GM23338 (cell line): ENCODE measurements around the gene KDM5C. TPM values are rescaled to one million over a fixed set of nuclear protein-coding genes. Genes with fewer than 3 reads are reported as not detected.

ENCODE experiments used
- ATAC-seq: fragments of 200-7000 bp; cut with Tn5 transposase; 3 replicates; pipeline ENCODE4 v1.9.1; 2020
- DNase-seq: peaks from one replicate; pipeline ENCODE4 v3.0.0-alpha.2; 2015; ENCODE audit warnings: low spot score
- H2AFZ ChIP-seq: fragments of 200-600 bp; sonication (generic); 2 replicates; pipeline ENCODE4 v1.8.0; 2016; ENCODE audit warnings: antibody characterized with exemption, mild to moderate bottlenecking, moderate library complexity
- H3F3A ChIP-seq: fragments of 200-600 bp; sonication (generic); replicated peaks from 2 replicates; pipeline ENCODE4 v1.8.0; 2017; ENCODE audit warnings: antibody characterized with exemption, mixed run types, low read depth
- H3K27ac ChIP-seq: fragments of 200-600 bp; sonication (generic); 2 replicates; pipeline ENCODE4 v1.6.1; 2016; ENCODE audit warnings: low read depth
- H3K27me3 ChIP-seq: fragments of 200-600 bp; sonication (generic); 2 replicates; pipeline ENCODE4 v1.8.0; 2016; ENCODE audit warnings: mild to moderate bottlenecking, mixed run types, moderate library complexity; ENCODE audit not compliant: insufficient read depth
- H3K36me3 ChIP-seq: fragments of 200-600 bp; sonication (generic); 2 replicates; pipeline ENCODE4 v1.8.0; 2016; ENCODE audit warnings: mild to moderate bottlenecking; ENCODE audit not compliant: insufficient read depth
- H3K4me1 ChIP-seq: fragments of 200-600 bp; sonication (generic); 2 replicates; pipeline ENCODE4 v1.8.0; 2016; ENCODE audit warnings: mild to moderate bottlenecking, moderate library complexity; ENCODE audit not compliant: insufficient read depth
- H3K4me2 ChIP-seq: fragments of 200-600 bp; sonication (generic); 2 replicates; pipeline ENCODE4 v1.7.1; 2017; ENCODE audit warnings: mixed run types
- H3K4me3 ChIP-seq: fragments of 200-600 bp; sonication (generic); 2 replicates; pipeline ENCODE4 v1.6.1; 2016; ENCODE audit warnings: mixed run types
- H3K79me2 ChIP-seq: fragments of 200-600 bp; sonication (generic); replicated peaks from 2 replicates; pipeline ENCODE4 v1.8.0; 2017; ENCODE audit warnings: mild to moderate bottlenecking; ENCODE audit not compliant: insufficient read depth
- H3K9me2 ChIP-seq: fragments of 200-600 bp; sonication (generic); 2 replicates; pipeline ENCODE4 v1.8.0; 2017; ENCODE audit not compliant: insufficient read depth
- H4K20me1 ChIP-seq: fragments of 200-600 bp; sonication (generic); replicated peaks from 2 replicates; pipeline ENCODE4 v1.8.0; 2017; ENCODE audit warnings: mild to moderate bottlenecking; ENCODE audit not compliant: insufficient read depth
- H3K27ac Mint-ChIP-seq: 2 replicates; pipeline ENCODE4 v1.8.0; 2020; ENCODE audit warnings: inconsistent platforms, mild to moderate bottlenecking, moderate library complexity, mixed read lengths
- H3K27me3 Mint-ChIP-seq: 3 replicates; pipeline ENCODE4 v1.8.0; 2022; ENCODE audit warnings: low read depth, mild to moderate bottlenecking, moderate library complexity, mixed read lengths, inconsistent platforms; ENCODE audit not compliant: insufficient read depth, poor library complexity
- H3K36me3 Mint-ChIP-seq: 3 replicates; pipeline ENCODE4 v1.8.0; 2021; ENCODE audit warnings: low read depth, mild to moderate bottlenecking, inconsistent platforms, moderate library complexity, mixed read lengths
- H3K4me1 Mint-ChIP-seq: 3 replicates; pipeline ENCODE4 v1.8.0; 2020; ENCODE audit warnings: mild to moderate bottlenecking, inconsistent platforms, mixed read lengths
- H3K4me3 Mint-ChIP-seq: 3 replicates; pipeline ENCODE4 v1.8.0; 2021; ENCODE audit warnings: moderate library complexity, mild to moderate bottlenecking, inconsistent platforms, mixed read lengths
- H3K9me3 Mint-ChIP-seq: 3 replicates; pipeline ENCODE4 v1.8.0; 2020; ENCODE audit warnings: moderate library complexity, mild to moderate bottlenecking, inconsistent platforms, mixed read lengths
- CREB1 ChIP-seq: fragments of 250-450 bp; sonication (Bioruptor Pico); IDR thresholded peaks from 2 replicates; pipeline ENCODE4 v1.5.0; 2020; ENCODE audit warnings: low read depth, mild to moderate bottlenecking, moderate library complexity
- EZH2 ChIP-seq: fragments of 200-600 bp; sonication (generic); IDR thresholded peaks from one replicate; pipeline ENCODE4 v1.8.0; 2017; ENCODE audit warnings: antibody characterized with exemption, mild to moderate bottlenecking, low read depth; ENCODE audit not compliant: unreplicated experiment
- EZH2phosphoT487 ChIP-seq: fragments of 200-600 bp; sonication (generic); IDR thresholded peaks from one replicate; pipeline ENCODE4 v1.8.1; 2018; ENCODE audit warnings: antibody characterized with exemption; ENCODE audit not compliant: unreplicated experiment
- JUNB ChIP-seq: IDR thresholded peaks from one replicate; pipeline ENCODE4 v1.6.1; 2016; ENCODE audit warnings: antibody characterized with exemption; ENCODE audit not compliant: unreplicated experiment
- NANOG ChIP-seq: IDR thresholded peaks from 2 replicates; pipeline ENCODE4 v1.6.1; 2016; ENCODE audit warnings: antibody characterized with exemption, borderline replicate concordance
- POLR2AphosphoS5 ChIP-seq: IDR thresholded peaks from 2 replicates; pipeline ENCODE4 v1.6.1; 2016; ENCODE audit warnings: antibody characterized with exemption, low read depth
- STAT1 ChIP-seq: IDR thresholded peaks from one replicate; pipeline ENCODE4 v1.6.1; 2016; ENCODE audit warnings: antibody characterized with exemption; ENCODE audit not compliant: unreplicated experiment
- ZNF114 ChIP-seq: fragments of 250-450 bp; sonication (Bioruptor Pico); IDR thresholded peaks from 2 replicates; pipeline ENCODE4 v1.5.0; 2020; ENCODE audit warnings: mild to moderate bottlenecking, moderate library complexity
- ZNF331 ChIP-seq: fragments of 250-450 bp; sonication (Bioruptor Pico); IDR thresholded peaks from 2 replicates; pipeline ENCODE4 v1.5.0; 2020; ENCODE audit warnings: low read depth, mild to moderate bottlenecking, moderate library complexity
- polyA plus RNA-seq: library from polyadenylated mRNA; unstranded; fragments of >200 nt; fragmentation: Nextera tagmentation; extraction: Ambion mirVana; gene quantifications from 2 replicates; pipeline ENCODE4 v1.2.1, GENCODE V29; 2016
- total RNA-seq: library from RNA; depleted of rRNA; stranded (reverse); fragments of >200 nt; shearing (Covaris generic); gene quantifications from 2 replicates; pipeline ENCODE4 v1.2.3, GENCODE V29; 2014
- TF ChIP-seq, protein P1 (sequence below): IDR thresholded peaks from 2 replicates; pipeline ENCODE4 v1.6.1; 2016; ENCODE audit warnings: antibody characterized with exemption
- TF ChIP-seq, protein P2 (sequence below), 2 experiments: fragments of 200-600 bp in 1 of 2; sonication (generic) in 1 of 2; conservative IDR thresholded peaks; 2 replicates each; pipeline versions ENCODE4 v1.5.1 to v1.6.1; 2016 to 2017; ENCODE audit warnings: antibody characterized with exemption in 2 of 2, low read depth in 2 of 2, mild to moderate bottlenecking in 2 of 2, moderate library complexity in 1 of 2
- TF ChIP-seq, protein P3 (sequence below): IDR thresholded peaks from one replicate; pipeline ENCODE4 v1.6.1; 2018; ENCODE audit warnings: antibody characterized with exemption; ENCODE audit not compliant: unreplicated experiment
- TF ChIP-seq, protein P4 (sequence below): fragments of 250-450 bp; sonication (Bioruptor Pico); IDR thresholded peaks from 2 replicates; pipeline ENCODE4 v1.5.0; 2020; ENCODE audit warnings: mild to moderate bottlenecking, moderate library complexity

KDM5C gene
- total and polyA plus RNA-seq, 2 experiments from 2014 or later, result 20.3 to 173 TPM

DNA sequence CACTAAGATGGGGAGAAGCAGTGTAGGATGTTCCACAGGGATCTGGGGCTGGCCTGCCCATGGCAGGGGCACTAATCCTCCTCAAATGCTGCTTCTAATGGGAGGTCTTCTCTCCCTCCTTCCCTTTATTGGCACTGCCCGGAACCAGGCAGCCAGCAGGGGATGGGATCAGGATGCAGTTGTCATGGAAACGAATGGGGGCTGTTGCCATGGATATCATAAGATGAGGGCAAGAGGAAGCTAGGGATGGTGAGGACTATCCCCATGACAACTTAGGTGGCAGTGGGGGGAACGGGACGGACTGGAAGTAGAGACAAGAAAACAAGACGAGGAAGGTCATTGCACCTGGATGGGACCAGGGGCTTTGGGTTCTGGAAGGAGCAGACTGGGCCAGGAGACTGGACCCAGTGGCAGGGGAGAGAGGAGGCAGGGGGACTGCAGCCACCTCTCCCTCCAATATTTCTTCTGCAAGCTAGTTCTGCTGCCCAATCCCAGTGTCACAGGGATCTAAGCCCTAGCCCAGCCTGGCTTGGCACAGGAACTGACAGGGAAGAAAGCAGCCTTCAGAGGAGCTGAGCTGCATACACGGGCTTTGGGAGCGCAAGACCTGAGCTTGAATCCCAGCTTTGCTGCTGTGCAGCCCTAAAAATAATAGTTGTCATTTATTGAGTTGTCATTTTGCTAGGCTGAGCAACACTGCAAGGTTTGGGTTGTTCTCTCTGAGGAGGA is 37.3 kb upstream of the KDM5C start:
- H3K4me3 ChIP-seq, result no peak overlapping the region
- Mint-ChIP-seq H3K4me3 (no peak overlapping the region), H3K27me3 (peaks cover 6% of the 10 kb centered on the region), H3K4me1 (peaks cover 24% of the 10 kb centered on the region), H3K36me3 (peaks cover 2% of the 10 kb centered on the region; the same call in 1 of the 3 replicates), H3K9me3 (peaks cover 2% of the 10 kb centered on the region; the same call in 1 of the 3 replicates), H3K27ac (no peak overlapping the region)
- H3K4me1 ChIP-seq, result no peaks in the 10 kb centered on the region
- H3K4me2 ChIP-seq, result no peak overlapping the region
- H3K27me3 ChIP-seq, result no peaks in the 10 kb centered on the region
- no peaks in the 10 kb centered on the region; the same call in 1 of the 2 replicates for H3K79me2 ChIP-seq
- no peak overlapping the region for H2AFZ ChIP-seq
- H4K20me1 ChIP-seq, result no peaks in the 10 kb centered on the region
- no peaks in the 10 kb centered on the region for H3K9me2 ChIP-seq
- H3K36me3 ChIP-seq, result no peaks in the 10 kb centered on the region
- no peaks in the 10 kb centered on the region for H3F3A ChIP-seq
- DNase-seq, result no peak
- no peak overlapping the region for H3K27ac ChIP-seq
- TF ChIP-seq NANOG, result no peak
- TF ChIP-seq ZNF331 (CRISPR knock-in tag), result no peak
- TF ChIP-seq STAT1, result no peak
- no peak for TF ChIP-seq JUNB
- TF ChIP-seq POLR2AphosphoS5, result no peak
- no peak for TF ChIP-seq CREB1
- TF ChIP-seq, protein P1, sequence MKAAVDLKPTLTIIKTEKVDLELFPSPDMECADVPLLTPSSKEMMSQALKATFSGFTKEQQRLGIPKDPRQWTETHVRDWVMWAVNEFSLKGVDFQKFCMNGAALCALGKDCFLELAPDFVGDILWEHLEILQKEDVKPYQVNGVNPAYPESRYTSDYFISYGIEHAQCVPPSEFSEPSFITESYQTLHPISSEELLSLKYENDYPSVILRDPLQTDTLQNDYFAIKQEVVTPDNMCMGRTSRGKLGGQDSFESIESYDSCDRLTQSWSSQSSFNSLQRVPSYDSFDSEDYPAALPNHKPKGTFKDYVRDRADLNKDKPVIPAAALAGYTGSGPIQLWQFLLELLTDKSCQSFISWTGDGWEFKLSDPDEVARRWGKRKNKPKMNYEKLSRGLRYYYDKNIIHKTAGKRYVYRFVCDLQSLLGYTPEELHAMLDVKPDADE, result no peak
- no peak for TF ChIP-seq EZH2
- no peak for TF ChIP-seq ZNF114
- TF ChIP-seq, protein P2, sequence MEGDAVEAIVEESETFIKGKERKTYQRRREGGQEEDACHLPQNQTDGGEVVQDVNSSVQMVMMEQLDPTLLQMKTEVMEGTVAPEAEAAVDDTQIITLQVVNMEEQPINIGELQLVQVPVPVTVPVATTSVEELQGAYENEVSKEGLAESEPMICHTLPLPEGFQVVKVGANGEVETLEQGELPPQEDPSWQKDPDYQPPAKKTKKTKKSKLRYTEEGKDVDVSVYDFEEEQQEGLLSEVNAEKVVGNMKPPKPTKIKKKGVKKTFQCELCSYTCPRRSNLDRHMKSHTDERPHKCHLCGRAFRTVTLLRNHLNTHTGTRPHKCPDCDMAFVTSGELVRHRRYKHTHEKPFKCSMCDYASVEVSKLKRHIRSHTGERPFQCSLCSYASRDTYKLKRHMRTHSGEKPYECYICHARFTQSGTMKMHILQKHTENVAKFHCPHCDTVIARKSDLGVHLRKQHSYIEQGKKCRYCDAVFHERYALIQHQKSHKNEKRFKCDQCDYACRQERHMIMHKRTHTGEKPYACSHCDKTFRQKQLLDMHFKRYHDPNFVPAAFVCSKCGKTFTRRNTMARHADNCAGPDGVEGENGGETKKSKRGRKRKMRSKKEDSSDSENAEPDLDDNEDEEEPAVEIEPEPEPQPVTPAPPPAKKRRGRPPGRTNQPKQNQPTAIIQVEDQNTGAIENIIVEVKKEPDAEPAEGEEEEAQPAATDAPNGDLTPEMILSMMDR (conservative IDR thresholded peaks at IDR 0.05; ENCODE audit: low read depth in 2 of 2), result no peak
- TF ChIP-seq, protein P3, sequence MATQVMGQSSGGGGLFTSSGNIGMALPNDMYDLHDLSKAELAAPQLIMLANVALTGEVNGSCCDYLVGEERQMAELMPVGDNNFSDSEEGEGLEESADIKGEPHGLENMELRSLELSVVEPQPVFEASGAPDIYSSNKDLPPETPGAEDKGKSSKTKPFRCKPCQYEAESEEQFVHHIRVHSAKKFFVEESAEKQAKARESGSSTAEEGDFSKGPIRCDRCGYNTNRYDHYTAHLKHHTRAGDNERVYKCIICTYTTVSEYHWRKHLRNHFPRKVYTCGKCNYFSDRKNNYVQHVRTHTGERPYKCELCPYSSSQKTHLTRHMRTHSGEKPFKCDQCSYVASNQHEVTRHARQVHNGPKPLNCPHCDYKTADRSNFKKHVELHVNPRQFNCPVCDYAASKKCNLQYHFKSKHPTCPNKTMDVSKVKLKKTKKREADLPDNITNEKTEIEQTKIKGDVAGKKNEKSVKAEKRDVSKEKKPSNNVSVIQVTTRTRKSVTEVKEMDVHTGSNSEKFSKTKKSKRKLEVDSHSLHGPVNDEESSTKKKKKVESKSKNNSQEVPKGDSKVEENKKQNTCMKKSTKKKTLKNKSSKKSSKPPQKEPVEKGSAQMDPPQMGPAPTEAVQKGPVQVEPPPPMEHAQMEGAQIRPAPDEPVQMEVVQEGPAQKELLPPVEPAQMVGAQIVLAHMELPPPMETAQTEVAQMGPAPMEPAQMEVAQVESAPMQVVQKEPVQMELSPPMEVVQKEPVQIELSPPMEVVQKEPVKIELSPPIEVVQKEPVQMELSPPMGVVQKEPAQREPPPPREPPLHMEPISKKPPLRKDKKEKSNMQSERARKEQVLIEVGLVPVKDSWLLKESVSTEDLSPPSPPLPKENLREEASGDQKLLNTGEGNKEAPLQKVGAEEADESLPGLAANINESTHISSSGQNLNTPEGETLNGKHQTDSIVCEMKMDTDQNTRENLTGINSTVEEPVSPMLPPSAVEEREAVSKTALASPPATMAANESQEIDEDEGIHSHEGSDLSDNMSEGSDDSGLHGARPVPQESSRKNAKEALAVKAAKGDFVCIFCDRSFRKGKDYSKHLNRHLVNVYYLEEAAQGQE, result no peak
- TF ChIP-seq, protein P4, sequence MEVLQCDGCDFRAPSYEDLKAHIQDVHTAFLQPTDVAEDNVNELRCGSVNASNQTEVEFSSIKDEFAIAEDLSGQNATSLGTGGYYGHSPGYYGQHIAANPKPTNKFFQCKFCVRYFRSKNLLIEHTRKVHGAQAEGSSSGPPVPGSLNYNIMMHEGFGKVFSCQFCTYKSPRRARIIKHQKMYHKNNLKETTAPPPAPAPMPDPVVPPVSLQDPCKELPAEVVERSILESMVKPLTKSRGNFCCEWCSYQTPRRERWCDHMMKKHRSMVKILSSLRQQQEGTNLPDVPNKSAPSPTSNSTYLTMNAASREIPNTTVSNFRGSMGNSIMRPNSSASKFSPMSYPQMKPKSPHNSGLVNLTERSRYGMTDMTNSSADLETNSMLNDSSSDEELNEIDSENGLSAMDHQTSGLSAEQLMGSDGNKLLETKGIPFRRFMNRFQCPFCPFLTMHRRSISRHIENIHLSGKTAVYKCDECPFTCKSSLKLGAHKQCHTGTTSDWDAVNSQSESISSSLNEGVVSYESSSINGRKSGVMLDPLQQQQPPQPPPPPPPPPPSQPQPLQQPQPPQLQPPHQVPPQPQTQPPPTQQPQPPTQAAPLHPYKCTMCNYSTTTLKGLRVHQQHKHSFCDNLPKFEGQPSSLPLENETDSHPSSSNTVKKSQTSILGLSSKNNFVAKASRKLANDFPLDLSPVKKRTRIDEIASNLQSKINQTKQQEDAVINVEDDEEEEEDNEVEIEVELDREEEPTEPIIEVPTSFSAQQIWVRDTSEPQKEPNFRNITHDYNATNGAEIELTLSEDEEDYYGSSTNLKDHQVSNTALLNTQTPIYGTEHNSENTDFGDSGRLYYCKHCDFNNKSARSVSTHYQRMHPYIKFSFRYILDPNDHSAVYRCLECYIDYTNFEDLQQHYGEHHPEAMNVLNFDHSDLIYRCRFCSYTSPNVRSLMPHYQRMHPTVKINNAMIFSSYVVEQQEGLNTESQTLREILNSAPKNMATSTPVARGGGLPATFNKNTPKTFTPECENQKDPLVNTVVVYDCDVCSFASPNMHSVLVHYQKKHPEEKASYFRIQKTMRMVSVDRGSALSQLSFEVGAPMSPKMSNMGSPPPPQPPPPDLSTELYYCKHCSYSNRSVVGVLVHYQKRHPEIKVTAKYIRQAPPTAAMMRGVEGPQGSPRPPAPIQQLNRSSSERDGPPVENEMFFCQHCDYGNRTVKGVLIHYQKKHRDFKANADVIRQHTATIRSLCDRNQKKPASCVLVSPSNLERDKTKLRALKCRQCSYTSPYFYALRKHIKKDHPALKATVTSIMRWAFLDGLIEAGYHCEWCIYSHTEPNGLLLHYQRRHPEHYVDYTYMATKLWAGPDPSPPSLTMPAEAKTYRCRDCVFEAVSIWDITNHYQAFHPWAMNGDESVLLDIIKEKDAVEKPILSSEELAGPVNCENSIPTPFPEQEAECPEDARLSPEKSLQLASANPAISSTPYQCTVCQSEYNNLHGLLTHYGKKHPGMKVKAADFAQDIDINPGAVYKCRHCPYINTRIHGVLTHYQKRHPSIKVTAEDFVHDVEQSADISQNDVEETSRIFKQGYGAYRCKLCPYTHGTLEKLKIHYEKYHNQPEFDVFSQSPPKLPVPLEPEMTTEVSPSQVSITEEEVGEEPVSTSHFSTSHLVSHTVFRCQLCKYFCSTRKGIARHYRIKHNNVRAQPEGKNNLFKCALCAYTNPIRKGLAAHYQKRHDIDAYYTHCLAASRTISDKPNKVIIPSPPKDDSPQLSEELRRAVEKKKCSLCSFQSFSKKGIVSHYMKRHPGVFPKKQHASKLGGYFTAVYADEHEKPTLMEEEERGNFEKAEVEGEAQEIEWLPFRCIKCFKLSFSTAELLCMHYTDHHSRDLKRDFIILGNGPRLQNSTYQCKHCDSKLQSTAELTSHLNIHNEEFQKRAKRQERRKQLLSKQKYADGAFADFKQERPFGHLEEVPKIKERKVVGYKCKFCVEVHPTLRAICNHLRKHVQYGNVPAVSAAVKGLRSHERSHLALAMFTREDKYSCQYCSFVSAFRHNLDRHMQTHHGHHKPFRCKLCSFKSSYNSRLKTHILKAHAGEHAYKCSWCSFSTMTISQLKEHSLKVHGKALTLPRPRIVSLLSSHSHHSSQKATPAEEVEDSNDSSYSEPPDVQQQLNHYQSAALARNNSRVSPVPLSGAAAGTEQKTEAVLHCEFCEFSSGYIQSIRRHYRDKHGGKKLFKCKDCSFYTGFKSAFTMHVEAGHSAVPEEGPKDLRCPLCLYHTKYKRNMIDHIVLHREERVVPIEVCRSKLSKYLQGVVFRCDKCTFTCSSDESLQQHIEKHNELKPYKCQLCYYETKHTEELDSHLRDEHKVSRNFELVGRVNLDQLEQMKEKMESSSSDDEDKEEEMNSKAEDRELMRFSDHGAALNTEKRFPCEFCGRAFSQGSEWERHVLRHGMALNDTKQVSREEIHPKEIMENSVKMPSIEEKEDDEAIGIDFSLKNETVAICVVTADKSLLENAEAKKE (CRISPR knock-in tag), result no peak
- no peak for TF ChIP-seq EZH2phosphoT487
- no peak for ATAC-seq
